GM12872 (cell line): Measurements from ENCODE around the gene MLST8.
A peak's percentile ranks its signal among the peaks of the same experiment; 100 is the strongest.

Experiments used
- CTCF ChIP-seq: IDR thresholded peaks from 3 replicates; pipeline ENCODE4 v1.5.1; 2011; ENCODE audit warnings: low read depth, mild to moderate bottlenecking, low read length, moderate library complexity; ENCODE audit not compliant: insufficient read depth

Gene MLST8

GRCh38 chr16:2212362-2213324 is 7.4 kb downstream of the MLST8 start:
- no peak for TF ChIP-seq CTCF

GRCh38 chr16:2213817-2214718 is 8.8 kb downstream of the MLST8 start:
- TF ChIP-seq CTCF, result no peak

GRCh38 chr16:2214719-2214968 is 9.4 kb downstream of the MLST8 start, which contains the start of gene PGP:
TSS of gene PGP (minus strand) at chr16:2214840. CDS start at chr16:2214777, 63 bp downstream.
- TF ChIP-seq CTCF, result no peak

GRCh38 chr16:2216330-2216729 is 11.1 kb downstream of the MLST8 start:
- TF ChIP-seq CTCF, result no peak

- TF ChIP-seq CTCF, result no peak
Measured at GRCh38 chr16:2223221-2223941, 18.1 kb downstream of the MLST8 start, which contains the start of gene E4F1. TSS of gene E4F1 (plus strand) at chr16:2223591. CDS start at chr16:2223614, 23 bp downstream.

- 0 out of 3 replicates have a peak, but pooled peaks have one; percentile 13 for TF ChIP-seq CTCF
Measured at GRCh38 chr16:2223942-2224486, 18.8 kb downstream of the MLST8 start.
